Neuronal stem cell (in vitro differentiated cells): ENCODE data around the gene ZFP92.

ENCODE experiments used
- DNase-seq: peaks from one replicate; pipeline ENCODE4 v3.0.0-alpha.2; 2013; ENCODE audit warnings: low spot score
- H2AFZ ChIP-seq: one replicate; pipeline ENCODE4 v1.6.1; 2013; ENCODE audit warnings: mild to moderate bottlenecking, low read length, inconsistent platforms
- H2AK5ac ChIP-seq: 2 replicates; pipeline ENCODE4 v1.6.1; 2013; ENCODE audit warnings: low read depth, mild to moderate bottlenecking, inconsistent platforms, low read length, moderate library complexity, mixed read lengths
- H2BK120ac ChIP-seq: 2 replicates; pipeline ENCODE4 v1.6.1; 2013; ENCODE audit warnings: low read depth, mild to moderate bottlenecking, inconsistent platforms, low read length, moderate library complexity, mixed read lengths
- H2BK12ac ChIP-seq: one replicate; pipeline ENCODE4 v1.6.1; 2013; ENCODE audit warnings: low read length, inconsistent platforms
- H2BK15ac ChIP-seq: 2 replicates; pipeline ENCODE4 v1.6.1; 2013; ENCODE audit warnings: mild to moderate bottlenecking, low read length, inconsistent platforms, mixed read lengths
- H2BK5ac ChIP-seq: one replicate; pipeline ENCODE4 v1.6.1; 2013; ENCODE audit warnings: inconsistent platforms, mild to moderate bottlenecking, low read length, moderate library complexity
- H3K14ac ChIP-seq: one replicate; pipeline ENCODE4 v1.6.1; 2013; ENCODE audit warnings: low read length, inconsistent platforms
- H3K18ac ChIP-seq: 2 replicates; pipeline ENCODE4 v1.6.1; 2013; ENCODE audit warnings: low read length, inconsistent platforms
- H3K23ac ChIP-seq: 2 replicates; pipeline ENCODE4 v1.6.1; 2013; ENCODE audit warnings: low read depth, mild to moderate bottlenecking, mixed read lengths, low read length, inconsistent platforms; ENCODE audit not compliant: poor library complexity
- H3K27ac ChIP-seq: replicated peaks from 3 replicates; pipeline ENCODE4 v1.5.1; 2013; ENCODE audit warnings: low read length, inconsistent platforms
- H3K27me3 ChIP-seq, 3 experiments: 2 replicates each; pipeline ENCODE4 v1.6.1; 2013; ENCODE audit warnings: low read length in 3 of 3, mild to moderate bottlenecking in 2 of 3, inconsistent platforms in 1 of 3, low read depth in 1 of 3, mixed read lengths in 1 of 3, moderate library complexity in 1 of 3; ENCODE audit not compliant: control insufficient read depth in 3 of 3, insufficient read depth in 3 of 3
- H3K36me3 ChIP-seq, 2 donors: replicated peaks in 1 of 2; 2 replicates each; pipeline ENCODE4 v1.6.1; 2013; ENCODE audit warnings: low read length in 2 of 2; ENCODE audit not compliant: control insufficient read depth in 2 of 2, insufficient read depth in 2 of 2
- H3K4ac ChIP-seq: 2 replicates; pipeline ENCODE4 v1.6.1; 2013; ENCODE audit warnings: inconsistent platforms, mild to moderate bottlenecking, low read length, moderate library complexity
- H3K4me1 ChIP-seq, 2 donors: 1 replicate in 1 of 2; 2 replicates in 1 of 2; pipeline ENCODE4 v1.6.1; 2013; ENCODE audit warnings: low read length in 2 of 2, low read depth in 1 of 2; ENCODE audit not compliant: control insufficient read depth in 2 of 2, insufficient read depth in 1 of 2
- H3K4me2 ChIP-seq: one replicate; pipeline ENCODE4 v1.6.1; 2013; ENCODE audit warnings: mild to moderate bottlenecking, low read length, inconsistent platforms; ENCODE audit not compliant: insufficient read depth, poor library complexity, severe bottlenecking
- H3K4me3 ChIP-seq, 2 donors: 2 replicates each; pipeline ENCODE4 v1.5.1; 2013; ENCODE audit warnings: low read length in 2 of 2, mild to moderate bottlenecking in 2 of 2, inconsistent platforms in 1 of 2, moderate library complexity in 1 of 2
- H3K79me1 ChIP-seq: one replicate; pipeline ENCODE4 v1.6.1; 2013; ENCODE audit warnings: low read depth, mild to moderate bottlenecking, inconsistent platforms, low read length, moderate library complexity
- H3K9ac ChIP-seq: one replicate; pipeline ENCODE4 v1.6.1; 2013; ENCODE audit warnings: mild to moderate bottlenecking, low read depth, low read length, inconsistent platforms; ENCODE audit not compliant: poor library complexity
- H3K9me3 ChIP-seq, 2 donors: replicated peaks in 1 of 2; 2 replicates each; pipeline versions ENCODE3 to v1.6.1; 2013; ENCODE audit warnings: low read length in 2 of 2, mild to moderate bottlenecking in 2 of 2, inconsistent platforms in 1 of 2, low read depth in 1 of 2, mixed read lengths in 1 of 2, moderate library complexity in 1 of 2; ENCODE audit not compliant: control insufficient read depth in 2 of 2, insufficient read depth in 1 of 2
- H4K8ac ChIP-seq: one replicate; pipeline ENCODE4 v1.6.1; 2013; ENCODE audit warnings: low read depth, mild to moderate bottlenecking, inconsistent platforms, low read length, moderate library complexity
- H4K91ac ChIP-seq: one replicate; pipeline ENCODE4 v1.6.1; 2013; ENCODE audit warnings: low read length, low read depth, mild to moderate bottlenecking, inconsistent platforms; ENCODE audit not compliant: poor library complexity
- WGBS, 2 donors: extraction: QIAGEN DNeasy Blood & Tissue Kit; methylation state at CpG; one replicate each; pipeline ENCODE4 v1.1.7; 2013; ENCODE audit warnings: missing lambda C conversion rate in 2 of 2, mixed read lengths in 1 of 2; ENCODE audit not compliant: insufficient read length in 2 of 2, insufficient replicate concordance in 1 of 2; ENCODE audit errors: extremely low coverage in 2 of 2; 5-methylcytosine and 5-hydroxymethylcytosine counted together

Gene ZFP92

DNA sequence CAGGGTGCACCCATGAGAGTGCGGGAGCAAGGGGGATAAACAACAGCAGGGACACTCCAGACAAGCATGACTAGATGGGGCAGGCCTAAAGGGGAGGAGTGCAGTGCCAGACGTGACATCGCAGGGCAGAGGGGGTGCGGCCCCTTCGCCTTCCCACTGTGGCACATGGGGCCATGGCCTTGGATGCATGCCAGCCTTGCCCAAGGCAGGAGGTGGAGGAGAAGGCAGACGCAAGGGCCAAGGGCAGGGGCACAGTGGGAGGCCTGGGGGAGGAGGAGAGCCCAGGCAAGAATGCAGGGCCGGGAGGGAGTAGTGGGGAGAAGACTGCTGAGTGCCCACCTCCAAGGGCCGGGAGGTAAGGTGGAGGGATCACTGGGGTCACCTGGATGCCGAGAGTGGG lies 31.8 kb upstream of the ZFP92 start:
- Histone ChIP-seq H2BK12ac (no peak overlapping the region), H3K9me3 (peaks cover 0 to 3% of the 10 kb centered on the region in 2 donors), H3K36me3 (no peaks in the 10 kb centered on the region), H3K4me2 (no peak overlapping the region), H2BK5ac (no peak overlapping the region), H2AFZ (no peak overlapping the region), H3K18ac (no peak overlapping the region), H3K79me1 (peaks cover 5% of the 10 kb centered on the region), H3K27ac (no peak overlapping the region), H3K4me3 (no peak overlapping the region), H4K91ac (no peak overlapping the region), H3K4ac (no peak overlapping the region), H3K14ac (no peak overlapping the region), H3K23ac (no peak overlapping the region), H2BK15ac (no peak overlapping the region), H3K9ac (peak overlapping the region; percentile 21), H3K4me1 (peaks cover 0 to 4% of the 10 kb centered on the region in 2 donors), H2BK120ac (no peak overlapping the region), H2AK5ac (no peak overlapping the region), H3K27me3 (peaks cover 0 to 3% (median 0%) of the 10 kb centered on the region in 3 experiments), H4K8ac (no peak overlapping the region)
- WGBS, 2 donors = no CpG with 5 or more reads among the region's 9 CpGs
- no peak for DNase-seq

DNA sequence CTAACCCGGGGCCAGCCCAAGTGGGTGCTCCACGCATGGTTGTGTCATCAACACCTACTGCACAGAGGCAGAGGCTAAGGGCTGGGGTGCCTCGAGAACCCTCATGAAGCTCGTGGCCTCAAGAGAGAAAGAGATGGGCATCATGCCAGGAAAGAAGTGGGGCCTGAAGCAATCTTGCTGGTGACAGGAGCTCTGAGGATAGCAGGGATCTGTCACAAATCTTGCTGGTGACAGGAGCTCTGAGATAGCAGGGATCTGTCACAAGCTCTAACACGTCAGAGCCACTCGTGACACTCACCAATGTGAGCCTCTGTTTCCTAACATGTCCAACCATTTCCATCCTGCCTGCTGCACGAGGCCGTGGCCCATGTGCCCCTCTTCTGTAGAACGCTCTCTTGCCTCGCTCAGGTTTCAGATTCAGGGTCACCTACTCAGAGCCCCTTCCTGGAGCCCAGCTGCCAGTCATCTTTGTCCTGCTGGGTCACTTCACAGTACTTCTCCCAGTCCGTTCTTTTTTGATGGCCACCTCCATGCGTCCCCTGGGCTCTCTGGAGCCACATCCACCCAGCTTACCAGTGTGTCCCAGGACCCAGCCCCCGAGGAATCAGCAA lies 31.2 kb upstream of the ZFP92 start:
- H3K79me1 ChIP-seq = peaks cover 5% of the 10 kb centered on the region
- H2AK5ac ChIP-seq = no peak overlapping the region
- H3K36me3 ChIP-seq = no peaks in the 10 kb centered on the region
- H3K4me3 ChIP-seq = no peak overlapping the region
- no peak overlapping the region for H2BK15ac ChIP-seq
- H3K4me1 ChIP-seq = peaks cover 0 to 4% of the 10 kb centered on the region in 2 donors
- no peak overlapping the region for H3K23ac ChIP-seq
- no peak overlapping the region for H3K27ac ChIP-seq
- no peak overlapping the region for H3K4me2 ChIP-seq
- H2BK12ac ChIP-seq = no peak overlapping the region
- peaks cover 0 to 3% of the 10 kb centered on the region in 2 donors for H3K9me3 ChIP-seq
- H2AFZ ChIP-seq = no peak overlapping the region
- no CpG with 5 or more reads among the region's 13 CpGs for WGBS, 2 donors
- no peak overlapping the region for H3K9ac ChIP-seq
- no peak overlapping the region for H2BK5ac ChIP-seq
- H3K18ac ChIP-seq = no peak overlapping the region
- no peak overlapping the region for H4K8ac ChIP-seq
- no peak overlapping the region for H4K91ac ChIP-seq
- H2BK120ac ChIP-seq = no peak overlapping the region
- no peak for DNase-seq
- H3K4ac ChIP-seq = no peak overlapping the region
- H3K27me3 ChIP-seq = peaks cover 0 to 3% (median 0%) of the 10 kb centered on the region in 3 experiments
- H3K14ac ChIP-seq = no peak overlapping the region

- peaks cover 0 to 3% (median 0%) of the 10 kb centered on the region in 3 experiments for H3K27me3 ChIP-seq
- no peak overlapping the region for H3K4me2 ChIP-seq
- no peak overlapping the region for H2AFZ ChIP-seq
- H3K79me1 ChIP-seq = peaks cover 5% of the 10 kb centered on the region
- H3K27ac ChIP-seq = no peak overlapping the region
- peaks cover 0 to 4% of the 10 kb centered on the region in 2 donors for H3K4me1 ChIP-seq
- H2AK5ac ChIP-seq = no peak overlapping the region
- no peak overlapping the region for H3K4me3 ChIP-seq
- H4K8ac ChIP-seq = no peak overlapping the region
- H2BK5ac ChIP-seq = no peak overlapping the region
- no peak overlapping the region for H3K9ac ChIP-seq
- H2BK12ac ChIP-seq = no peak overlapping the region
- WGBS, 2 donors = no CpG with 5 or more reads among the region's 9 CpGs
- H3K18ac ChIP-seq = no peak overlapping the region
- H3K23ac ChIP-seq = no peak overlapping the region
- H3K4ac ChIP-seq = no peak overlapping the region
- no peak for DNase-seq
- no peaks in the 10 kb centered on the region for H3K36me3 ChIP-seq
- H4K91ac ChIP-seq = no peak overlapping the region
- H3K14ac ChIP-seq = no peak overlapping the region
- no peak overlapping the region for H2BK15ac ChIP-seq
- no peak overlapping the region for H2BK120ac ChIP-seq
- peaks cover 0 to 3% of the 10 kb centered on the region in 2 donors for H3K9me3 ChIP-seq
Observed at GRCh38 chrX:153380691-153381090, 30.6 kb upstream of the ZFP92 start.

GRCh38 chrX:153381684-153382532 lies 29.4 kb upstream of the ZFP92 start:
- Histone ChIP-seq H3K4me2 (no peak overlapping the region), H2BK12ac (no peak overlapping the region), H2BK120ac (no peak overlapping the region), H3K23ac (no peak overlapping the region), H3K4me1 (peaks cover 0 to 4% of the 10 kb centered on the region in 2 donors), H3K79me1 (peaks cover 5% of the 10 kb centered on the region), H2BK5ac (no peak overlapping the region), H3K36me3 (no peaks in the 10 kb centered on the region), H4K8ac (no peak overlapping the region), H3K9ac (no peak overlapping the region), H3K27me3 (peaks cover 0 to 8% (median 0%) of the 10 kb centered on the region in 3 experiments), H3K18ac (no peak overlapping the region), H3K4me3 (no peak overlapping the region), H2AK5ac (no peak overlapping the region), H3K27ac (no peak overlapping the region), H3K14ac (no peak overlapping the region), H2AFZ (peak overlapping the region; percentile 1), H3K9me3 (peaks cover 0 to 3% of the 10 kb centered on the region in 2 donors), H2BK15ac (no peak overlapping the region), H3K4ac (no peak overlapping the region), H4K91ac (no peak overlapping the region)
- WGBS, 2 donors = no CpG with 5 or more reads among the region's 12 CpGs
- DNase-seq = peak; percentile 6
